Suprapubic skin (tissue), 4 donors: ENCODE measurements around the gene GALNT15. TPM values are rescaled to one million over a fixed set of nuclear protein-coding genes. Genes with fewer than 3 reads are reported as not detected.

ENCODE experiments used
- DNase-seq, 2 donors: peaks; one replicate each; pipeline ENCODE4 v3.0.0-alpha.2; 2019; ENCODE audit warnings: low spot score in 2 of 2
- H3K27ac ChIP-seq: fragments of 200-600 bp; sonication (generic); one replicate; pipeline ENCODE4 v1.5.1; 2019
- H3K27me3 ChIP-seq: fragments of 200-600 bp; sonication (generic); one replicate; pipeline ENCODE4 v1.5.1; 2019
- H3K36me3 ChIP-seq: fragments of 200-600 bp; sonication (generic); one replicate; pipeline ENCODE4 v1.5.1; 2019
- H3K4me1 ChIP-seq: fragments of 200-600 bp; sonication (generic); one replicate; pipeline ENCODE4 v1.5.1; 2019
- H3K4me3 ChIP-seq: fragments of 200-600 bp; sonication (generic); one replicate; pipeline ENCODE4 v1.5.1; 2019; ENCODE audit warnings: mild to moderate bottlenecking
- H3K9me3 ChIP-seq: fragments of 200-600 bp; sonication (generic); one replicate; pipeline ENCODE4 v1.5.1; 2019
- CTCF ChIP-seq, 2 donors: fragments of 200-600 bp in 1 of 2; fragments of 450-650 bp in 1 of 2; sonication (generic) in 1 of 2; IDR thresholded peaks; one replicate each; pipeline ENCODE4 v1.5.1; 2016 to 2019; ENCODE audit warnings: antibody characterized with exemption in 2 of 2, mild to moderate bottlenecking in 1 of 2, moderate library complexity in 1 of 2
- EP300 ChIP-seq: sonication (generic); formaldehyde crosslinking; IDR thresholded peaks from one replicate; pipeline ENCODE4 v1.6.1; 2017; ENCODE audit warnings: antibody characterized with exemption
- POLR2A ChIP-seq, 2 donors: fragments of 450-650 bp; IDR thresholded peaks; one replicate each; pipeline ENCODE4 v1.6.1; 2017; ENCODE audit warnings: antibody characterized with exemption in 2 of 2, mild to moderate bottlenecking in 2 of 2, moderate library complexity in 2 of 2
- POLR2AphosphoS5 ChIP-seq, 3 donors: sonication (generic); formaldehyde crosslinking; IDR thresholded peaks; one replicate each; pipeline ENCODE4 v1.6.1; 2017; ENCODE audit warnings: antibody characterized with exemption in 3 of 3
- WGBS: methylation state at CpG from one replicate; pipeline ENCODE4 v1.1.5; 2018; 5-methylcytosine and 5-hydroxymethylcytosine counted together
- total RNA-seq, 4 donors: library from RNA; depleted of rRNA; stranded (reverse); fragments of >200 nt; gene quantifications; one replicate each; pipeline ENCODE4 v1.1.0, GENCODE V29; 2016

Gene GALNT15
- total RNA-seq, 4 donors from 2014 or later: 15.5 to 113 (median 49.1) TPM

GRCh38 chr3:16239780-16240179 lies 65.3 kb downstream of the GALNT15 start:
- H3K27me3 ChIP-seq: no peaks in the 10 kb centered on the region
- H3K4me1 ChIP-seq: peaks cover 7% of the 10 kb centered on the region
- H3K9me3 ChIP-seq: no peaks in the 10 kb centered on the region
- TF ChIP-seq POLR2A (IDR thresholded peaks at IDR 0.05) (no peak), CTCF (IDR thresholded peaks at IDR 0.05) (no peak), EP300 (no peak), POLR2AphosphoS5 (IDR thresholded peaks at IDR 0.05) (no peak)
- DNase-seq: no peak
- no peaks in the 10 kb centered on the region for H3K36me3 ChIP-seq
- no peak overlapping the region for H3K4me3 ChIP-seq
- H3K27ac ChIP-seq: peak overlapping the region; percentile 71
- WGBS: 79% methylated on average over 4 of the region's 4 CpGs

- DNase-seq: no peak
- H3K4me3 ChIP-seq: no peak overlapping the region
- no peaks in the 10 kb centered on the region for H3K9me3 ChIP-seq
- H3K27me3 ChIP-seq: no peaks in the 10 kb centered on the region
- TF ChIP-seq CTCF (IDR thresholded peaks at IDR 0.05): no peak
- no peak for TF ChIP-seq POLR2A (IDR thresholded peaks at IDR 0.05)
- TF ChIP-seq POLR2AphosphoS5 (IDR thresholded peaks at IDR 0.05): peak in 2 of 3 donors; percentile 31 to 53
- no peak for TF ChIP-seq EP300
- H3K27ac ChIP-seq: peak overlapping the region; percentile 71
- 64% methylated on average over 6 of the region's 6 CpGs for WGBS
- peaks cover 7% of the 10 kb centered on the region for H3K4me1 ChIP-seq
- no peaks in the 10 kb centered on the region for H3K36me3 ChIP-seq
Measured at GRCh38 chr3:16240229-16241023, 65.9 kb downstream of the GALNT15 start.

- H3K4me3 ChIP-seq: no peak overlapping the region
- peak overlapping the region; percentile 53 for H3K27ac ChIP-seq
- H3K4me1 ChIP-seq: peaks cover 7% of the 10 kb centered on the region
- H3K9me3 ChIP-seq: no peaks in the 10 kb centered on the region
- no peaks in the 10 kb centered on the region for H3K27me3 ChIP-seq
- DNase-seq: no peak
- TF ChIP-seq POLR2AphosphoS5 (IDR thresholded peaks at IDR 0.05) (no peak), POLR2A (IDR thresholded peaks at IDR 0.05) (no peak), CTCF (IDR thresholded peaks at IDR 0.05) (no peak), EP300 (no peak)
- no peaks in the 10 kb centered on the region for H3K36me3 ChIP-seq
- WGBS: 99% methylated on average over 5 of the region's 5 CpGs
Measured at GRCh38 chr3:16241225-16241624, 66.7 kb downstream of the GALNT15 start.

- TF ChIP-seq POLR2AphosphoS5 (IDR thresholded peaks at IDR 0.05) (no peak), EP300 (no peak), POLR2A (IDR thresholded peaks at IDR 0.05) (no peak), CTCF (IDR thresholded peaks at IDR 0.05) (no peak)
- no peak overlapping the region for H3K27ac ChIP-seq
- H3K27me3 ChIP-seq: no peaks in the 10 kb centered on the region
- peaks cover 8% of the 10 kb centered on the region for H3K4me1 ChIP-seq
- no peaks in the 10 kb centered on the region for H3K36me3 ChIP-seq
- no peaks in the 10 kb centered on the region for H3K9me3 ChIP-seq
- 95% methylated on average over 5 of the region's 5 CpGs for WGBS
- no peak for DNase-seq
- H3K4me3 ChIP-seq: no peak overlapping the region
Measured at GRCh38 chr3:16242177-16242576, 67.7 kb downstream of the GALNT15 start.

GRCh38 chr3:16243706-16244490 lies 69.4 kb downstream of the GALNT15 start:
- H3K4me1 ChIP-seq: peaks cover 12% of the 10 kb centered on the region
- WGBS: 65% methylated on average over 9 of the region's 9 CpGs
- TF ChIP-seq EP300 (no peak), CTCF (IDR thresholded peaks at IDR 0.05) (no peak), POLR2AphosphoS5 (IDR thresholded peaks at IDR 0.05) (no peak), POLR2A (IDR thresholded peaks at IDR 0.05) (no peak)
- DNase-seq: no peak
- H3K9me3 ChIP-seq: no peaks in the 10 kb centered on the region
- no peak overlapping the region for H3K4me3 ChIP-seq
- H3K36me3 ChIP-seq: no peaks in the 10 kb centered on the region
- no peaks in the 10 kb centered on the region for H3K27me3 ChIP-seq
- H3K27ac ChIP-seq: no peak overlapping the region
